WI38 (cell line): ENCODE data around the gene RBM23.
"Not testable (repeated sequence)": the region's sequence is repeated elsewhere in the genome, so short reads cannot be mapped to it uniquely, and the experiment has no call there.

Experiments
- H3K4me3 ChIP-seq: 2 replicates; pipeline ENCODE4 v1.5.1; 2011; ENCODE audit warnings: low read depth, mild to moderate bottlenecking, control low read depth, low read length
- TF ChIP-seq, protein P1 (sequence below): IDR thresholded peaks from 2 replicates; pipeline ENCODE4 v1.5.1; 2012; ENCODE audit warnings: low read depth, mild to moderate bottlenecking, control low read depth, low read length

The RBM23 gene

DNA sequence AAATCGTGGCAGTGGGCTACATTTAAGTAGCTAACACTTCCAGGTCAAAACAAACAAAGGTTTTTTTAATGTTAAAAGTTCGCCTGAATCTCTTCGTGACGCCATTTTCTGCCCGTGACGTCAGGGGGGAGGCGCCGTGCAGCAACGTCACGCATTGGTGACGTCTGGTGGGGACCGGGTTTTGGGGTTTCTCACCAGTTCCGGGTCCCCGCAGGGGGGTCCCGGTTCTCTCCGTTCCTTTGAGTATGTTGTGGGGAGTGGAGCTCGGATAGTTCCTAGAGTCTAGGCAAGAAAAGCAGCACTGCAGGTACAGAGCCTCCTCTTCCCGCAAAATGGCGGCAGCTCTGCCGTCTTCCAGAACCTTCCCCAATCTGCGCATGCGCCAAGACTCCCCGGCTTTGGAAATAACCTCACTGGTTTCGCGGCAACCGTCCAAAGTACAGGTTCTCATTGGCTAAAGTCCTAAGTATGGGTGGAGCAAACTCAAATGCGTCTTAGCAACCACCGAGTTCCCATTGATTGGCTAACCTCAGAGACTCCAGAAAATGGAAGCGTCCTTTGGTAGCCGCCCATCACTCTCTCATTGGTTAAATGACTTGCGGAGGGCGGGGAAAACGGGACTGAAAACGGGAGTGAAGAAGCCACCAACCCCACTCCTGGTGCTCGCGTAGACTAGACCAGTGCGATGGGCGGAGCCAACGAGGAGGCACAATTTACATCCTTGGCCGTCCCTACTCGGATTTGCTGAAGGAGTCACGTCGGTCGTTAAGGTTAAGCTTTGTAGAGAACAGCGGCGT is at the start of gene RBM23:
RBM23 (minus strand) TSS at position 346 of the 797 bp plus-strand sequence.
- H3K4me3 ChIP-seq = peak within 1 kb of the TSS; percentile 73
- TF ChIP-seq, protein P1, sequence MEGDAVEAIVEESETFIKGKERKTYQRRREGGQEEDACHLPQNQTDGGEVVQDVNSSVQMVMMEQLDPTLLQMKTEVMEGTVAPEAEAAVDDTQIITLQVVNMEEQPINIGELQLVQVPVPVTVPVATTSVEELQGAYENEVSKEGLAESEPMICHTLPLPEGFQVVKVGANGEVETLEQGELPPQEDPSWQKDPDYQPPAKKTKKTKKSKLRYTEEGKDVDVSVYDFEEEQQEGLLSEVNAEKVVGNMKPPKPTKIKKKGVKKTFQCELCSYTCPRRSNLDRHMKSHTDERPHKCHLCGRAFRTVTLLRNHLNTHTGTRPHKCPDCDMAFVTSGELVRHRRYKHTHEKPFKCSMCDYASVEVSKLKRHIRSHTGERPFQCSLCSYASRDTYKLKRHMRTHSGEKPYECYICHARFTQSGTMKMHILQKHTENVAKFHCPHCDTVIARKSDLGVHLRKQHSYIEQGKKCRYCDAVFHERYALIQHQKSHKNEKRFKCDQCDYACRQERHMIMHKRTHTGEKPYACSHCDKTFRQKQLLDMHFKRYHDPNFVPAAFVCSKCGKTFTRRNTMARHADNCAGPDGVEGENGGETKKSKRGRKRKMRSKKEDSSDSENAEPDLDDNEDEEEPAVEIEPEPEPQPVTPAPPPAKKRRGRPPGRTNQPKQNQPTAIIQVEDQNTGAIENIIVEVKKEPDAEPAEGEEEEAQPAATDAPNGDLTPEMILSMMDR = no peak

DNA sequence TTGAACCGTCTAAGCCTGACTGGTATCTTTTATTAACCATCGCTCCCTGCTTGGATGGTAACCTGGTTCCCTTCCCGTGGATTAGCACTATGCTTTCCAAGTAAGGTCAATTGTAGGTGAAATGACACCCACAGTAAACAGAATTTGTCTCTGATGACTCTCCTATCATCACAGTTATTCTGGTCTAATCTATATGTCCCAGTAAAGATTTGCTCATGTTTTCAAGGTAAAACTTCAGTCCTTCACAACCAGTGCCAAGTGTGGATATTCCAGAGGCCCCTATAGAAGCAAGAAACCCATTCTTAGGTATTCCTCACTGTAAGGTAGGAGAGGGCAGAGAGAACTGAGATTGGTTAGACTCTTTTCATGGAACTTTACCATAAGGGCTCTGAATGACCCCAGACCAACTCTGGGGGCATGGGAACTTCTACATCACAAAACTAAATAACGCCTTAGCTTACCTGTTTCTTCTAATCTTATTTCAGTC is 47.9 kb upstream of the RBM23 start:
- H3K4me3 ChIP-seq = no peak overlapping the region
- TF ChIP-seq, protein P1 = no peak

DNA sequence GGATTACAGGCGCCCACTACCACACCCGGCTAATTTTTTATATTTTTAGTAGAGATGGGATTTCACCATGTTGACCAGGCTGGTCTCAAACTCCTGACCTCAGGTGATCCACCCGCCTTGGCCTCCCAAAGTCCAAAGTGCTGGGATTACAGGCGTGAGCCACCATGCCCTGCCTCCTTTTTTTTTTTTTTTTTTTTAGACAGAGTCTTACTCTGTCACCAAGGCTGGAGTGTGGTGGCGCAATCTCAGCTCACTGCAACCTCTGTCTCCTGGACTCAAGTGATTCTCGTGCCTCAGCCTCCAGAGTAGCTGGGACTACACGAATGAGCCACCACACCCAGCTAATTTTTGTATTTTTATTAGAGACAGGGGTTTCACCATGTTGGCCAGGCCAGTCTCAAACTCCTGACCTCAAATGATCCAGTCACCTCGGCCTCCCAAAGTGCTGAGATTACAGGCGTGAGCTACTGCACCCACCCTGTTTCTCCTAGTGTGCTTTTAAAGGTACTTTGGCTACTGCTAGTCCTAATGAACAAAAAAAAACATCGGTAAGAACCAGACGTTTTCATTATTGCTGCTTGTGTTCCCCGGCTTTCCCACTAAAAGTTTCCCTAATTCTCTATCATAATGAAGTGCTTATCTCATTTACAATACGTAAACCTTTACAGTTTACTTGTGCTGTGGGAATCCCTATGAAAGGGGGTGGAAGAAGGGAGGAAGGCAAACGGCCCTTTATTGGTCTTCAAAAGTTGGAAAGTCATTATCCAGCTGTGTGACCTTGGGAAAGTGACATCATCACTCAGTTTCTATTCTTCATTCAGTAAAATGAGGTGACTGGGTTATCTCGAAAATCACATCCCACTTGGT is 47.2 kb upstream of the RBM23 start:
- H3K4me3 ChIP-seq = not testable (repeated sequence)

DNA sequence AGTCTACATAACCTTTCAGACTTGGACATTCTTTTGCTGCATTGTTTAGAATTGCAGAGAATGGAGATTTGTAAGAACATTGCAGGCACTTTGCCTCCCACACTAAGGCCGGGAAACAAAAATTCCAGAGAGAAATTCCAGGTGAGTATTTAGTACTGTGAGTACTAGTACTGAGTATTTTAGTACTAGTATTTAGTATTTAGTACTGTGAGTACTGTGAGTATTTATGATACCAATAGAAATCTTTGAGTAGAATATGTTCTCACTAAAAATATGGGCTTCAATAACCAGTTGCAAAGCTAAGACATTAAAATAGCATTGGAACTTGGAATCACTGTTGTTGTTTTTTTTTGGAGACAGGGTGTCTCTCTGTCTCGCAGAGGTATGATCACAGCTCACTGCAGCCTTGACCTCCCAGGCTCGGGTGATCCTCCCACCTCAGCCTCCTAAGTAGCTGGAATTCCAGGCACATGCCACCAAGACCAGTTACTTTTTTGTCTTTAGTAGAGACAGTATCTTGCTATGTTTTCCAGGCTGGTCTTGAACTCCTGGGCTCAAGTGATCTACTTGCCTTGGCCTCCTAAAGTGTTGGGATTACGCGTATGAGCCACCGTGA is 43.2 kb upstream of the RBM23 start:
- TF ChIP-seq, protein P1 = no peak

DNA sequence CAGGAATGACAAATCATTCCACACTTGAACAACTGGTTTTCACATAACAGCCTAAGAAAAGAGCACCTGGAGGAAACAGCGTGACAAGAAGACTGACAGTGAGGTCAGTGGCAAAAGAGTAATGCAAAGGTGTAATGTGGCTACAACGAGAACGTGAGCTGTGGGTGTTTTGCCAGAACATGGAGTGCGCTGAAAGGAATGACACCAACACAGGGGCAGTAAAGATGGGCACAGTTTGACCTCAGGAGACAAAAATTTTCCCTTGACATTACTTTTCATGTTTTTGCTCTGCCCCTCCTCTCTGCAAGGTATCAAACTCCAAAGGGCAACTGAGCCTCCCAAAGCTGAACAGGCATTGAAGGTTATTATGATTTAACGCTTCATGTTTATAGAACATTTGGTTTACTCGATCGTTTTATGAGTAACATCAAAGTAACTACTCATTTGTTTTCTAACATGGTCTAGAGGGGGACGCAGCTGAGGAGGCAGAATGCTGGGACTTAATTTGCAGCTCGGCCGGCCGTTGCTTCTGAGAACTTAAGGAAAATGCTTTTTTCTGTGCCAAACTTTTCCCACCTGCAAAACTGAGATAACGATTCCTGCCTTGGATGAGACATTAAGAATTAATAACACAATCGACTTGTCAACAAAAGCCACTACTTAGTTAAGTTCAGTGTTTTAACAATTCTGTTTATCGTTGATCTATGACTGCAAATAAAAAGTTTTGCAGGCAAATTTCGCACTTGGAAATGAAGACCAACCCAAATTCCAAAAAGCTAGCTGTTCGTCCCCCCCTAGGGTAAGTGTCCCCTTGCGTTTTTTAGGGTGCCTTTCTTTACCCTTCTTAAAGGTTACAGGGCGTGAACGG is 37.0 kb upstream of the RBM23 start:
- peak overlapping the region; percentile 72 for H3K4me3 ChIP-seq
- TF ChIP-seq, protein P1 = no peak

More for the DNA sequence above, 43.2 kb upstream of the RBM23 start:
- no peak overlapping the region for H3K4me3 ChIP-seq

DNA sequence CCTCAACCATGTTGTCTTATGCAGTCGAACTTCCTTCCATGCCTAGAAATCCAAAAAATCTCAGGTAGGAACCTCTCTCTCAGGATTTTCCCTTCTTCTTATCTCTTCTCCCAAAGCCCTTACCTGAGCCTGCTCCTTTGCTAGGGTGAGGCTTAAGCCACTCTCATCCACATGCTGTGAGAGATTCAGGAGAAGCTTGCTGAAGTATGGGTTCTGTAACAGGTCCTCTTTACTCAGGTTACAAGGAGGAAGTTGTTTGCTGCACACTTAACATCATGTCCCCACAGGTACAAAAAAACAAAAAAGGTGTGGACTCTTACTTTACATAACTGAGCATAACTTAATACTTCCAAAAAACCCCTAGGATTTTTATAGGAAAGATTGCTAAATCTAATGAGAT is 33.5 kb upstream of the RBM23 start:
- H3K4me3 ChIP-seq = no peak overlapping the region
- TF ChIP-seq, protein P1 = no peak

DNA sequence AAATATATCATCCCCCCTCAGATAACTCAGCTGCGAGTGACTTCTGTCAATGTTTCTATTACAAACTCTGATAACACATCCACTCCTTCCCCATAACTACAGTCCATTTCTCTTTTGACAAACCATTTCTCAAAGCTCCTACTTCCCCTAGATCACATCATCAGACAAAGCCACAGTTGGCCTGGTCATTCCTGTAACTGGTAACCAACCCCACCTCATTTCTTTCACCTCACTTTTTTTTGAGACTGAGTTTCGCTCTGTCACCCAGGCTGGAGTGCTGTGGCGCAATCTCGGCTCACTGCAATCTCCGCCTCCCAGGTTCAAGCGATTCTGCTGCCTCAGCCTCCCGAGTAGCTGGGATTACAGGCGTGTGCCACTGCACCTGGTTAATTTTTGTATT is 32.8 kb upstream of the RBM23 start:
- not testable (repeated sequence) for H3K4me3 ChIP-seq
